ENCODE data around the gene GABRG2. TPM values are rescaled to one million over a fixed set of nuclear protein-coding genes. Genes with fewer than 3 reads are reported as not detected.

The GABRG2 gene
- total and polyA plus RNA-seq, 7 experiments from 2014 or later: not detected

- ChIA-PET POLR2A (no interaction called here), CTCF (no interaction called here)
- no peaks in the 10 kb centered on the region for H3K27me3 ChIP-seq (ENCODE audit: control insufficient read depth in 2 of 2, insufficient read depth in 2 of 2, low read length in 2 of 2)
- H3K4me3 ChIP-seq (ENCODE audit: low read length): no peak overlapping the region
- Mint-ChIP-seq H3K4me1 (no peaks in the 10 kb centered on the region), H3K27ac (peak overlapping the region in 1 of 9 donors; percentile 74), H3K9me3 (peaks cover 0 to 12% (median 4%) of the 10 kb centered on the region in 11 donors), H3K36me3 (no peaks in the 10 kb centered on the region), H3K4me3 (no peak overlapping the region), H3K27me3 (no peaks in the 10 kb centered on the region)
- no peak for DNase-seq
- H3K4me1 ChIP-seq (ENCODE audit: control insufficient read depth in 2 of 2, insufficient read depth in 2 of 2, low read length in 2 of 2): no peaks in the 10 kb centered on the region
- no peak for ATAC-seq
- intact Hi-C loops (cut with micrococcal nuclease): no loop called here
- peaks cover 0 to 3% (median 0%) of the 10 kb centered on the region in 3 experiments for H3K9me3 ChIP-seq (ENCODE audit: control insufficient read depth in 2 of 3, low read length in 3 of 3)
- no peak overlapping the region for H3K27ac ChIP-seq (ENCODE audit: low read depth, low read length)
- no peaks in the 10 kb centered on the region for H3K36me3 ChIP-seq (ENCODE audit: control insufficient read depth in 2 of 3, insufficient read depth in 3 of 3, low read length in 3 of 3)
Observed at GRCh38 chr5:162119801-162120200, 52.2 kb downstream of the GABRG2 start.

GRCh38 chr5:162128117-162128516, 60.5 kb downstream of the GABRG2 start:
- ChIA-PET POLR2A (no interaction called here), CTCF (no interaction called here)
- H3K27ac ChIP-seq (ENCODE audit: low read depth, low read length): no peak overlapping the region
- no peaks in the 10 kb centered on the region for H3K4me1 ChIP-seq (ENCODE audit: control insufficient read depth in 2 of 2, insufficient read depth in 2 of 2, low read length in 2 of 2)
- DNase-seq (no peak), ATAC-seq (no peak)
- Mint-ChIP-seq H3K4me3 (no peak overlapping the region), H3K9me3 (peaks cover 0 to 12% (median 2%) of the 10 kb centered on the region in 11 donors), H3K36me3 (no peaks in the 10 kb centered on the region), H3K27me3 (no peaks in the 10 kb centered on the region), H3K4me1 (no peaks in the 10 kb centered on the region), H3K27ac (no peak overlapping the region)
- intact Hi-C loops (cut with micrococcal nuclease): no loop called here
- H3K4me3 ChIP-seq (ENCODE audit: low read length): no peak overlapping the region
- no peaks in the 10 kb centered on the region for H3K9me3 ChIP-seq (ENCODE audit: control insufficient read depth in 2 of 3, low read length in 3 of 3)
- H3K36me3 ChIP-seq (ENCODE audit: control insufficient read depth in 2 of 3, insufficient read depth in 3 of 3, low read length in 3 of 3): no peaks in the 10 kb centered on the region
- H3K27me3 ChIP-seq (ENCODE audit: control insufficient read depth in 2 of 2, insufficient read depth in 2 of 2, low read length in 2 of 2): no peaks in the 10 kb centered on the region

- Mint-ChIP-seq H3K27ac (no peak overlapping the region), H3K36me3 (no peaks in the 10 kb centered on the region), H3K27me3 (no peaks in the 10 kb centered on the region), H3K9me3 (peaks cover 0 to 12% (median 0%) of the 10 kb centered on the region in 11 donors), H3K4me1 (no peaks in the 10 kb centered on the region), H3K4me3 (no peak overlapping the region)
- ChIA-PET CTCF (no interaction called here), POLR2A (no interaction called here)
- intact Hi-C loops (cut with micrococcal nuclease): no loop called here
- DNase-seq: no peak
- Histone ChIP-seq H3K9me3 (ENCODE audit: control insufficient read depth in 2 of 3, low read length in 3 of 3) (no peaks in the 10 kb centered on the region), H3K27ac (ENCODE audit: low read depth, low read length) (no peak overlapping the region), H3K4me3 (ENCODE audit: low read length) (no peak overlapping the region), H3K27me3 (ENCODE audit: control insufficient read depth in 2 of 2, insufficient read depth in 2 of 2, low read length in 2 of 2) (no peaks in the 10 kb centered on the region), H3K4me1 (ENCODE audit: control insufficient read depth in 2 of 2, insufficient read depth in 2 of 2, low read length in 2 of 2) (no peaks in the 10 kb centered on the region), H3K36me3 (ENCODE audit: control insufficient read depth in 2 of 3, insufficient read depth in 3 of 3, low read length in 3 of 3) (no peaks in the 10 kb centered on the region)
- ATAC-seq: no peak
Observed at GRCh38 chr5:162132348-162132747, 64.8 kb downstream of the GABRG2 start.

GRCh38 chr5:162139190-162139589, 71.6 kb downstream of the GABRG2 start:
- no peaks in the 10 kb centered on the region for H3K4me1 Mint-ChIP-seq

GRCh38 chr5:162154242-162154641, 86.7 kb downstream of the GABRG2 start:
- H3K36me3 Mint-ChIP-seq: no peaks in the 10 kb centered on the region
- intact Hi-C loops (cut with micrococcal nuclease): no loop called here
- Histone ChIP-seq H3K4me1 (ENCODE audit: control insufficient read depth in 2 of 2, insufficient read depth in 2 of 2, low read length in 2 of 2) (no peaks in the 10 kb centered on the region), H3K27ac (ENCODE audit: low read depth, low read length) (no peak overlapping the region), H3K27me3 (ENCODE audit: control insufficient read depth in 2 of 2, insufficient read depth in 2 of 2, low read length in 2 of 2) (no peaks in the 10 kb centered on the region), H3K9me3 (ENCODE audit: control insufficient read depth in 2 of 3, low read length in 3 of 3) (no peaks in the 10 kb centered on the region), H3K36me3 (ENCODE audit: control insufficient read depth in 2 of 3, insufficient read depth in 3 of 3, low read length in 3 of 3) (no peaks in the 10 kb centered on the region), H3K4me3 (ENCODE audit: low read length) (no peak overlapping the region)
- ChIA-PET CTCF (no interaction called here), POLR2A (no interaction called here)
- no peak overlapping the region for H3K27ac Mint-ChIP-seq
- H3K9me3 Mint-ChIP-seq: peaks cover 0 to 25% (median 0%) of the 10 kb centered on the region in 11 donors
- H3K27me3 Mint-ChIP-seq: no peaks in the 10 kb centered on the region
- DNase-seq (no peak), ATAC-seq (no peak)
- H3K4me3 Mint-ChIP-seq: no peak overlapping the region
- no peaks in the 10 kb centered on the region for H3K4me1 Mint-ChIP-seq

More at GRCh38 chr5:162139190-162139589, 71.6 kb downstream of the GABRG2 start:
- H3K4me3 Mint-ChIP-seq: no peak overlapping the region
- no peak overlapping the region for H3K27ac ChIP-seq (ENCODE audit: low read depth, low read length)
- H3K27me3 ChIP-seq (ENCODE audit: control insufficient read depth in 2 of 2, insufficient read depth in 2 of 2, low read length in 2 of 2): no peaks in the 10 kb centered on the region
- peaks cover 0 to 19% (median 3%) of the 10 kb centered on the region in 11 donors for H3K9me3 Mint-ChIP-seq
- ChIA-PET CTCF (no interaction called here), POLR2A (no interaction called here)
- no peaks in the 10 kb centered on the region for H3K27me3 Mint-ChIP-seq
- intact Hi-C loops (cut with micrococcal nuclease): no loop called here
- H3K27ac Mint-ChIP-seq: no peak overlapping the region
- no peak for ATAC-seq
- H3K4me1 ChIP-seq (ENCODE audit: control insufficient read depth in 2 of 2, insufficient read depth in 2 of 2, low read length in 2 of 2): no peaks in the 10 kb centered on the region
- no peaks in the 10 kb centered on the region for H3K36me3 Mint-ChIP-seq
- no peak for DNase-seq
- no peak overlapping the region for H3K4me3 ChIP-seq (ENCODE audit: low read length)
- no peaks in the 10 kb centered on the region for H3K36me3 ChIP-seq (ENCODE audit: control insufficient read depth in 2 of 3, insufficient read depth in 3 of 3, low read length in 3 of 3)
- H3K9me3 ChIP-seq (ENCODE audit: control insufficient read depth in 2 of 3, low read length in 3 of 3): no peaks in the 10 kb centered on the region

- POLR2A ChIA-PET: no interaction called here
- no peaks in the 10 kb centered on the region for H3K36me3 Mint-ChIP-seq
- CTCF ChIA-PET: no interaction called here
- Histone ChIP-seq H3K4me1 (ENCODE audit: control insufficient read depth in 2 of 2, insufficient read depth in 2 of 2, low read length in 2 of 2) (no peaks in the 10 kb centered on the region), H3K9me3 (ENCODE audit: control insufficient read depth in 2 of 3, low read length in 3 of 3) (peaks cover 0 to 7% (median 0%) of the 10 kb centered on the region in 3 experiments), H3K4me3 (ENCODE audit: low read length) (no peak overlapping the region), H3K27ac (ENCODE audit: low read depth, low read length) (no peak overlapping the region), H3K27me3 (ENCODE audit: control insufficient read depth in 2 of 2, insufficient read depth in 2 of 2, low read length in 2 of 2) (no peaks in the 10 kb centered on the region), H3K36me3 (ENCODE audit: control insufficient read depth in 2 of 3, insufficient read depth in 3 of 3, low read length in 3 of 3) (no peaks in the 10 kb centered on the region)
- H3K4me1 Mint-ChIP-seq: no peaks in the 10 kb centered on the region
- DNase-seq (no peak), ATAC-seq (no peak)
- H3K27me3 Mint-ChIP-seq: no peaks in the 10 kb centered on the region
- intact Hi-C loops (cut with micrococcal nuclease): no loop called here
- no peak overlapping the region for H3K4me3 Mint-ChIP-seq
- peaks cover 0 to 21% (median 2%) of the 10 kb centered on the region in 11 donors for H3K9me3 Mint-ChIP-seq
- no peak overlapping the region for H3K27ac Mint-ChIP-seq
Observed at GRCh38 chr5:162160401-162160800, 92.8 kb downstream of the GABRG2 start.

- no peaks in the 10 kb centered on the region for H3K4me1 Mint-ChIP-seq
- intact Hi-C loops (cut with micrococcal nuclease): no loop called here
- POLR2A ChIA-PET: no interaction called here
- no peaks in the 10 kb centered on the region for H3K27me3 Mint-ChIP-seq
- H3K36me3 Mint-ChIP-seq: no peaks in the 10 kb centered on the region
- Histone ChIP-seq H3K4me1 (ENCODE audit: control insufficient read depth in 2 of 2, insufficient read depth in 2 of 2, low read length in 2 of 2) (no peaks in the 10 kb centered on the region), H3K27me3 (ENCODE audit: control insufficient read depth in 2 of 2, insufficient read depth in 2 of 2, low read length in 2 of 2) (no peaks in the 10 kb centered on the region), H3K4me3 (ENCODE audit: low read length) (no peak overlapping the region), H3K27ac (ENCODE audit: low read depth, low read length) (no peak overlapping the region), H3K36me3 (ENCODE audit: control insufficient read depth in 2 of 3, insufficient read depth in 3 of 3, low read length in 3 of 3) (no peaks in the 10 kb centered on the region), H3K9me3 (ENCODE audit: control insufficient read depth in 2 of 3, low read length in 3 of 3) (peaks cover 0 to 7% (median 0%) of the 10 kb centered on the region in 3 experiments)
- no peak overlapping the region for H3K27ac Mint-ChIP-seq
- peaks cover 4 to 45% (median 15%) of the 10 kb centered on the region in 11 donors for H3K9me3 Mint-ChIP-seq
- CTCF ChIA-PET: no interaction called here
- DNase-seq: no peak
- ATAC-seq: no peak
- no peak overlapping the region for H3K4me3 Mint-ChIP-seq
Observed at GRCh38 chr5:162163663-162164062, 96.1 kb downstream of the GABRG2 start.
